22Rv1 (cell line): ENCODE data around the gene PIK3C3.

Experiments
- H3K27ac ChIP-seq: fragments of 450-650 bp; 2 replicates; pipeline ENCODE4 v1.5.1; 2017
- ZFX ChIP-seq: fragments of 450-650 bp; IDR thresholded peaks from 2 replicates; pipeline ENCODE4 v1.6.1; 2017; ENCODE audit warnings: antibody characterized with exemption, borderline replicate concordance
- TF ChIP-seq, protein P1 (sequence below): fragments of 450-650 bp; IDR thresholded peaks from 2 replicates; pipeline ENCODE4 v1.5.1; 2017; ENCODE audit warnings: mild to moderate bottlenecking

The PIK3C3 gene

DNA sequence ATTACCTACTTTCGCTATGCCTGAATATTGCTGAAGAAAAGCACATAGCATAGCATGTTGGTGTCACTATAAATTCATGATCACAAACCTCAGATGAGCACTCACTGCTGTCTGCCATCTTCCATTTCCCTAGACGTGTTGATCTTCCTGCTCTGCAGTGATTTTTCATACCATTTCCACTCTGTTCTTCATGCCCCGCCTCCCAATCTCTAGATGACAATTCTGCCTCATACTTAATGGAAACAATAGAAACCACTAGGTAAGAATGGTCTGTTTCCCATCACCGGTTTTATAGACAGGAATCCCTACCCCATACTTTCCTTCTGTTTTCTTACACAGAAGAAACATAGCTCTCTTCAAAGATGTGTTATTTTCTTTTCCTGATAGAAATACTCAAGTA is 63.8 kb downstream of the PIK3C3 start:
- no peak overlapping the region for H3K27ac ChIP-seq

DNA sequence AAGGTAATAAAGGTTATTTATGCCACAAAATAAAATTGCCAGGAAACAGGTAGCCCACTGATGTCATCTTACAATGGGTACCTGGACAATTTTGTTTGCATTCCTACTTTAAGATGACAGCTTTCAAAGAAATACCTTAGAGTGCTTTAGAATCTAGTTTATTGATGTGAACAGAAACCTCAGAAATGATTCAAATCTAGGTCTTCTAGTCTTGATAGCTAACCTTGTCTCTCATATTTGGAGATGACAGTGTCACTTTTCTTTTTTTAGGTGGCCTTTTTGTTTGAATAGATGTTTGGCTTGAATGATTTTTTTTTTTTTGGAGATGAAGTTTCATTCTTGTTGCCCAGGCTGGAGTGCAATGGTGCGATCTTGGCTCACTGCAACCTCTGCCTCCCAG is 69.1 kb downstream of the PIK3C3 start:
- TF ChIP-seq, protein P1, sequence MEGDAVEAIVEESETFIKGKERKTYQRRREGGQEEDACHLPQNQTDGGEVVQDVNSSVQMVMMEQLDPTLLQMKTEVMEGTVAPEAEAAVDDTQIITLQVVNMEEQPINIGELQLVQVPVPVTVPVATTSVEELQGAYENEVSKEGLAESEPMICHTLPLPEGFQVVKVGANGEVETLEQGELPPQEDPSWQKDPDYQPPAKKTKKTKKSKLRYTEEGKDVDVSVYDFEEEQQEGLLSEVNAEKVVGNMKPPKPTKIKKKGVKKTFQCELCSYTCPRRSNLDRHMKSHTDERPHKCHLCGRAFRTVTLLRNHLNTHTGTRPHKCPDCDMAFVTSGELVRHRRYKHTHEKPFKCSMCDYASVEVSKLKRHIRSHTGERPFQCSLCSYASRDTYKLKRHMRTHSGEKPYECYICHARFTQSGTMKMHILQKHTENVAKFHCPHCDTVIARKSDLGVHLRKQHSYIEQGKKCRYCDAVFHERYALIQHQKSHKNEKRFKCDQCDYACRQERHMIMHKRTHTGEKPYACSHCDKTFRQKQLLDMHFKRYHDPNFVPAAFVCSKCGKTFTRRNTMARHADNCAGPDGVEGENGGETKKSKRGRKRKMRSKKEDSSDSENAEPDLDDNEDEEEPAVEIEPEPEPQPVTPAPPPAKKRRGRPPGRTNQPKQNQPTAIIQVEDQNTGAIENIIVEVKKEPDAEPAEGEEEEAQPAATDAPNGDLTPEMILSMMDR = no peak
- no peak for TF ChIP-seq ZFX
- H3K27ac ChIP-seq = no peak overlapping the region

More for the DNA sequence above, 63.8 kb downstream of the PIK3C3 start:
- no peak for TF ChIP-seq ZFX
- TF ChIP-seq, protein P1 = no peak

DNA sequence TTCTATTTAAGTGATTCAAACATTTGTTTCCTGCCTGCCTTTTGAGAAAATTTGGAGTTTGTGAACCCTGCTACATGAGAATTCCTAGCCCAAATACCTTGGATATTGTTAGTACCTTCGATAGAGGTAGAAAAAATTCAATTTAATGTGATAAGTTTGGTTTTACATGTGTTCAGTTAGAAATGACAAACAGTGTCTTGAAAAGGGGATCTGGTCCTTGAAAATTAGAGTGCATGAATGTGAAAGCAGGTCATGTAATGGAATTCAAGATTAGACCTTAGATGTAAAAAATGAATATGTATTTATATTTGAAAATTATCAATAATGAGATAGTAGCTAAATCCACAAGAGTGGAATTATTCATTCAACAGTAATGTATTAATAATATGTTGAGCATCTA is 70.5 kb downstream of the PIK3C3 start:
- TF ChIP-seq, protein P1 = no peak
- no peak for TF ChIP-seq ZFX

DNA sequence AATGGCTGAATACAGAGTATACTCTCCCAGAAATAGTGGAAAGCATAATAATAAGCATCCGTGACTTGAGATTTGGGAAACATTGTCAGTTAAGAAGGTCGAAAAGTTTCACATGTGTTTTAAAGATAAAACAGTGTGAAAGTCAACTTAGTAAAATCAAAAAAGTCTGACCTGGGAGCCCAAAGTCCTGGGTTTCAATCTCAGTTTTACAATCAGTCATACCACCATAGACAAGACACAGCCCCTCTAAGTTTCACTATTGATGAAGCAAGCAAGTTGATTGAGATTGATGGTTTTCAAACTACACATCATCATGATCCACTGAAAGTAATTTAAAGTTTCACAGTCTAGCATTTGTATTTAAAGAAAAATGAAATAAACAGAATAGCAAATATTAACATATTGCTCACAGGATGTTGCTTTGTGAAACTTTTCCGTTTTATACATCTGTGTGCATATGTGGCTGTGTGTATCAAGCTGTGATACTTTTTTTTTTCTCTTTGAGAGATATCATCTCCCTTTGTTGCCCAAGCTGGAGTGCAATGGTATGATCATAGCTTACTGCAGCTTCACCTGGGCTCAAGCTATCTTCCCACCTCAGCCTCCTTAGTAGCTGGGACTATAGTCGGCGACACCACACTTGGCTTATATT is 71.1 kb downstream of the PIK3C3 start:
- no peak overlapping the region for H3K27ac ChIP-seq
- TF ChIP-seq, protein P1 = no peak
- no peak for TF ChIP-seq ZFX

More for the DNA sequence above, 70.5 kb downstream of the PIK3C3 start:
- H3K27ac ChIP-seq = no peak overlapping the region

DNA sequence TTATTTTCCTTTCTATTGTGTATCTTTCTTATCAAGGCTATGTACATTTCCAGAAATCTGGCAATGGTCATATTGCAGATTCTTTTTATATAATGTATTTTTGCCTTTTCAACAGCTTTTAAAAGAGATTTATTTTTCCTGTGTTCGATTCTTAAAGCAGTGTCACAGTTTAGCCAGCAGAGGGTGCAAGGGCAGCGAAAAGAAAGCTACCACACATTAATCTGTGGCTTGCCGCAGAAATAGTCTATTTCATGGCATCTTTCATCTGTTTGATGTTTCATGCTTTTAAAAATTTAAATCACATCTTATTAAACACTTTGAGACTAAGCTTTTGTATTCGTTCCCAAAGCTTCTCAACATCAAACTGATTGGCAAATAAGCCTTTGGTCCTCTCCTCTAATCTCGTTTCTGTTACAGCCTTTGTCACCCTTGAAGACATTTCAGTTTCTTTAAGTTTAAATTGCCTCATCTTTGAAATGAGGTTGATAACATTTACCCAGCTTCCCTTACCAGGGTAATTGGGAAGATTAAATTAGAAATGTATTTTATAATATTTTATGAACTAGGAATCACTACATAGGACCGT is 73.3 kb downstream of the PIK3C3 start:
- TF ChIP-seq ZFX = no peak
- TF ChIP-seq, protein P1 = peak; percentile 95

DNA sequence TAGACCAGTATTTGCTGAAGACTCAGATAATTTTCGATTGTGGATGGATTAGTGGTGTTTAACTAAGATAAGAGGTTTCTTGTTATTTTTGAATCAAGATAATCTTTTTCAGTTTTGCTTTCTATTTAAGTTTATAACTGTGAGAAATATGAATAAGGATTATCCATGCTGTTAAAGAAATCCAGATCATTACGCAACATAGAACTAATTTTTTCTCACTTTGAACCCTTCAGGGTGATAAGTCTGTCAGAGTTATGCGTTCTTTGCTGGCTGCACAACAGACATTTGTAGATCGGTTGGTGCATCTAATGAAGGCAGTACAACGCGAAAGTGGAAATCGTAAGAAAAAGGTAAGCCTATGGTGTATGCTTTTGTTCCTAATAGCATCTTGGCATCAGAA is 74.1 kb downstream of the PIK3C3 start:
- H3K27ac ChIP-seq = no peak overlapping the region
- TF ChIP-seq, protein P1 = no peak
- TF ChIP-seq ZFX = no peak

More for the DNA sequence above, 73.3 kb downstream of the PIK3C3 start:
- H3K27ac ChIP-seq = no peak overlapping the region

DNA sequence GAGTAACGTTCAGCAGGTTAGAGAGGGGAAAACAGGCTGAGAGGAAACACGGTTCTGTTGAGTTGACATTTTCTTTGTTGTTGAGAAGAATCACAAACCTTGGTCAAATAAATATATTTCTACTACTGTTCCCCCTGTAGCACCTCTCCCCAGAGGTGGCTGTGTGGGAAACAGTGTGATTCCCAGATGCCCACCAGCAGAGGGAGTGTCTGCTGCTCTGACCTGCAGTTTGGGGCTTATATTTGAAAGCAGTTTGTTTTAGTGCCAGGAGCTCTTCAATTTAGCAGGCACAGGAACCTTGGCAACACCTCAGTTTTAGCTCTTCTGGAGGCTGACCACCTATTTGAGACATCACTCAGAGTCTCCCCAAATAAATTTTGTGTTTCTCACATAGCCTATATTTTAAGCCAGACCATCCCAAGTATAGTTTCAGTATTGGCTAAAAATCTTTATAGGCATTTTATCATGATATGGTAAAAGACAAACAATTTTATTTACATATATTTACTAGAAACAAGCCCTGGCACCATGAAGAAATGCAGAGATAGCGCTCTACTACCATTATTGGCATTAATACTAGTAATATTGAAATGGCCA is 75.7 kb downstream of the PIK3C3 start:
- no peak for TF ChIP-seq ZFX
- TF ChIP-seq, protein P1 = peak; percentile 74

More for the DNA sequence above, 75.7 kb downstream of the PIK3C3 start:
- no peak overlapping the region for H3K27ac ChIP-seq
